Measurements from ENCODE around the gene TAGLN2. TPM values are rescaled to one million over a fixed set of nuclear protein-coding genes. Genes with fewer than 3 reads are reported as not detected.

TAGLN2 gene
- total RNA-seq, 1 experiment from 2014 or later = 809 TPM

Other genes with a start within 250 kb of the TAGLN2 start
- gene CRP, start 210.9 kb downstream of the TAGLN2 start, total RNA-seq (2014; rRNA removed; shearing (Covaris generic)) = not detected in 2 replicates
- gene DUSP23, start 144.5 kb downstream of the TAGLN2 start, total RNA-seq (2014; rRNA removed; shearing (Covaris generic)) = 3.2 and 8.2 TPM in 2 replicates
- not detected in 2 replicates for gene FCRL6, start 123.1 kb downstream of the TAGLN2 start, total RNA-seq (2014; rRNA removed; shearing (Covaris generic))
- gene SLAMF8, start 98.6 kb downstream of the TAGLN2 start, total RNA-seq (2014; rRNA removed; shearing (Covaris generic)) = not detected in 2 replicates
- gene VSIG8, start 62.9 kb downstream of the TAGLN2 start, total RNA-seq (2014; rRNA removed; shearing (Covaris generic)) = not detected in 2 replicates
- 0.61 TPM in 1 of 2 replicates, not detected in the other for gene CFAP45, start 25.3 kb downstream of the TAGLN2 start, total RNA-seq (2014; rRNA removed; shearing (Covaris generic))
- gene IGSF9, start 20.1 kb upstream of the TAGLN2 start, total RNA-seq (2014; rRNA removed; shearing (Covaris generic)) = 0.16 TPM in 1 of 2 replicates, not detected in the other
- not detected in 2 replicates for gene SLAMF9, start 28.7 kb upstream of the TAGLN2 start, total RNA-seq (2014; rRNA removed; shearing (Covaris generic))
- 5.9 TPM in 2 replicates for gene PIGM, start 106.5 kb upstream of the TAGLN2 start, total RNA-seq (2014; rRNA removed; shearing (Covaris generic))
- gene KCNJ10, start 144.7 kb upstream of the TAGLN2 start, total RNA-seq (2014; rRNA removed; shearing (Covaris generic)) = not detected in 2 replicates
- gene KCNJ9, start 156.0 kb upstream of the TAGLN2 start, total RNA-seq (2014; rRNA removed; shearing (Covaris generic)) = not detected in 2 replicates
- gene IGSF8, start 173.1 kb upstream of the TAGLN2 start, total RNA-seq (2014; rRNA removed; shearing (Covaris generic)) = 30.6 and 41.7 TPM in 2 replicates
- gene ATP1A2, start 190.3 kb upstream of the TAGLN2 start, total RNA-seq (2014; rRNA removed; shearing (Covaris generic)) = 1.2 TPM in 1 of 2 replicates, not detected in the other
- gene ATP1A4, start 226.1 kb upstream of the TAGLN2 start, total RNA-seq (2014; rRNA removed; shearing (Covaris generic)) = not detected in 2 replicates

All from SJSA1 (cell line).